ENCODE data around the gene LIPC. TPM values are rescaled to one million over a fixed set of nuclear protein-coding genes. Genes with fewer than 3 reads are reported as not detected.

Gene LIPC
- total and polyA plus RNA-seq, 2 experiments from 2014 or later = 0.43 to 0.63 TPM

GRCh38 chr15:58409861-58410260 is 21.9 kb upstream of the LIPC start:
- H3K4me1 ChIP-seq (ENCODE audit: insufficient read depth) = peaks cover 13% of the 10 kb centered on the region; the same call in 1 of the 2 replicates
- H3K9ac ChIP-seq = peak overlapping the region; percentile 78
- H3K4me2 ChIP-seq (ENCODE audit: unreplicated experiment) = peak overlapping the region; percentile 100
- in situ Hi-C loops (cut with MboI) = no loop called here
- H4K20me1 ChIP-seq (ENCODE audit: insufficient read depth) = no peaks in the 10 kb centered on the region
- H3K27ac ChIP-seq = peak overlapping the region; percentile 44
- H3K9me2 ChIP-seq (ENCODE audit: insufficient read depth) = no peaks in the 10 kb centered on the region
- H3K9me3 ChIP-seq (ENCODE audit: low read depth) = no peaks in the 10 kb centered on the region
- peak overlapping the region; percentile 96 for H2AFZ ChIP-seq
- H3K4me3 ChIP-seq = peak overlapping the region; percentile 74
- no peak for DNase-seq
- TF ChIP-seq EZH2phosphoT487 (IDR thresholded peaks at IDR 0.05; ENCODE audit: insufficient read depth, low read depth) (no peak), EZH2 (IDR thresholded peaks at IDR 0.05; ENCODE audit: insufficient read depth, poor library complexity, severe bottlenecking) (no peak)
- no peaks in the 10 kb centered on the region for H3K27me3 ChIP-seq (replicated peaks; ENCODE audit: insufficient read depth)
- no peaks in the 10 kb centered on the region for H3K79me2 ChIP-seq (ENCODE audit: insufficient read depth)
- 0 out of 2 replicates have a peak, but pooled peaks cover 5% of the 10 kb centered on the region for H3F3A ChIP-seq (ENCODE audit: insufficient read depth)
- H3K36me3 ChIP-seq (ENCODE audit: low read depth) = no peaks in the 10 kb centered on the region

GRCh38 chr15:58410353-58410752 is 21.4 kb upstream of the LIPC start:
- Histone ChIP-seq H3K9ac (peak overlapping the region; percentile 78), H3K79me2 (ENCODE audit: insufficient read depth) (no peaks in the 10 kb centered on the region), H2AFZ (peak overlapping the region; percentile 96), H3K36me3 (ENCODE audit: low read depth) (no peaks in the 10 kb centered on the region), H3F3A (ENCODE audit: insufficient read depth) (0 out of 2 replicates have a peak, but pooled peaks cover 5% of the 10 kb centered on the region), H3K27ac (peak overlapping the region; percentile 44), H3K4me1 (ENCODE audit: insufficient read depth) (peaks cover 13% of the 10 kb centered on the region; the same call in 1 of the 2 replicates), H4K20me1 (ENCODE audit: insufficient read depth) (no peaks in the 10 kb centered on the region), H3K4me2 (ENCODE audit: unreplicated experiment) (peak overlapping the region; percentile 100), H3K4me3 (peak overlapping the region; percentile 74), H3K9me3 (ENCODE audit: low read depth) (no peaks in the 10 kb centered on the region), H3K27me3 (replicated peaks; ENCODE audit: insufficient read depth) (no peaks in the 10 kb centered on the region), H3K9me2 (ENCODE audit: insufficient read depth) (no peaks in the 10 kb centered on the region)
- TF ChIP-seq EZH2 (IDR thresholded peaks at IDR 0.05; ENCODE audit: insufficient read depth, poor library complexity, severe bottlenecking) (no peak), EZH2phosphoT487 (IDR thresholded peaks at IDR 0.05; ENCODE audit: insufficient read depth, low read depth) (no peak)
- 1 to 2% methylated on average over 4 of the region's 4 CpGs for WGBS, 2 experiments (ENCODE audit: low coverage in 1 of 2, low lambda C conversion rate in 2 of 2, missing lambda C conversion rate in 2 of 2)
- DNase-seq = peak; percentile 69
- in situ Hi-C loops (cut with MboI) = no loop called here

GRCh38 chr15:58413253-58413652 is 18.5 kb upstream of the LIPC start:
- WGBS, 2 experiments (ENCODE audit: low coverage in 1 of 2, low lambda C conversion rate in 2 of 2, missing lambda C conversion rate in 2 of 2) = 100% methylated on average over 3 of the region's 3 CpGs

GRCh38 chr15:58415636-58416035 is 16.2 kb upstream of the LIPC start:
- Histone ChIP-seq H3K79me2 (ENCODE audit: insufficient read depth) (no peaks in the 10 kb centered on the region), H2AFZ (peak overlapping the region; percentile 0; the same call in 1 of the 2 replicates), H3F3A (ENCODE audit: insufficient read depth) (no peaks in the 10 kb centered on the region), H4K20me1 (ENCODE audit: insufficient read depth) (no peaks in the 10 kb centered on the region), H3K9ac (no peak overlapping the region), H3K27me3 (replicated peaks; ENCODE audit: insufficient read depth) (no peaks in the 10 kb centered on the region), H3K36me3 (ENCODE audit: low read depth) (no peaks in the 10 kb centered on the region), H3K27ac (no peak overlapping the region), H3K4me2 (ENCODE audit: unreplicated experiment) (no peak overlapping the region), H3K9me2 (ENCODE audit: insufficient read depth) (no peaks in the 10 kb centered on the region), H3K9me3 (ENCODE audit: low read depth) (no peaks in the 10 kb centered on the region), H3K4me1 (ENCODE audit: insufficient read depth) (0 out of 2 replicates have a peak, but pooled peaks cover 4% of the 10 kb centered on the region), H3K4me3 (no peak overlapping the region)
- peak; percentile 27 for DNase-seq
- no peak for TF ChIP-seq EZH2 (IDR thresholded peaks at IDR 0.05; ENCODE audit: insufficient read depth, poor library complexity, severe bottlenecking)
- no peak for TF ChIP-seq EZH2phosphoT487 (IDR thresholded peaks at IDR 0.05; ENCODE audit: insufficient read depth, low read depth)
- WGBS, 2 experiments (ENCODE audit: low coverage in 1 of 2, low lambda C conversion rate in 2 of 2, missing lambda C conversion rate in 2 of 2) = 91 to 97% methylated on average over 3 of the region's 3 CpGs
- in situ Hi-C loops (cut with MboI) = no loop called here

More at GRCh38 chr15:58413253-58413652, 18.5 kb upstream of the LIPC start:
- H3K4me2 ChIP-seq (ENCODE audit: unreplicated experiment) = no peak overlapping the region
- H3K79me2 ChIP-seq (ENCODE audit: insufficient read depth) = no peaks in the 10 kb centered on the region
- no peak for DNase-seq
- peaks cover 13% of the 10 kb centered on the region; the same call in 1 of the 2 replicates for H3K4me1 ChIP-seq (ENCODE audit: insufficient read depth)
- H3K36me3 ChIP-seq (ENCODE audit: low read depth) = no peaks in the 10 kb centered on the region
- no peaks in the 10 kb centered on the region for H3K9me2 ChIP-seq (ENCODE audit: insufficient read depth)
- no peaks in the 10 kb centered on the region for H3K9me3 ChIP-seq (ENCODE audit: low read depth)
- H3K4me3 ChIP-seq = no peak overlapping the region
- 0 out of 2 replicates have a peak, but pooled peaks cover 5% of the 10 kb centered on the region for H3F3A ChIP-seq (ENCODE audit: insufficient read depth)
- TF ChIP-seq EZH2phosphoT487 (IDR thresholded peaks at IDR 0.05; ENCODE audit: insufficient read depth, low read depth) (no peak), EZH2 (IDR thresholded peaks at IDR 0.05; ENCODE audit: insufficient read depth, poor library complexity, severe bottlenecking) (no peak)
- no peaks in the 10 kb centered on the region for H3K27me3 ChIP-seq (replicated peaks; ENCODE audit: insufficient read depth)
- no peaks in the 10 kb centered on the region for H4K20me1 ChIP-seq (ENCODE audit: insufficient read depth)
- in situ Hi-C loops (cut with MboI) = no loop called here
- no peak overlapping the region for H3K9ac ChIP-seq
- H2AFZ ChIP-seq = no peak overlapping the region
- H3K27ac ChIP-seq = no peak overlapping the region

GRCh38 chr15:58416963-58417362 is 14.8 kb upstream of the LIPC start:
- H3K79me2 ChIP-seq (ENCODE audit: insufficient read depth) = no peaks in the 10 kb centered on the region
- no peak for TF ChIP-seq EZH2 (IDR thresholded peaks at IDR 0.05; ENCODE audit: insufficient read depth, poor library complexity, severe bottlenecking)
- no peak for TF ChIP-seq EZH2phosphoT487 (IDR thresholded peaks at IDR 0.05; ENCODE audit: insufficient read depth, low read depth)
- WGBS, 2 experiments (ENCODE audit: low coverage in 1 of 2, low lambda C conversion rate in 2 of 2, missing lambda C conversion rate in 2 of 2) = 82 to 85% methylated on average over 5 of the region's 5 CpGs

More at GRCh38 chr15:58416963-58417362, 14.8 kb upstream of the LIPC start:
- no peaks in the 10 kb centered on the region for H3K9me2 ChIP-seq (ENCODE audit: insufficient read depth)
- H3K27ac ChIP-seq = no peak overlapping the region
- H3F3A ChIP-seq (ENCODE audit: insufficient read depth) = no peaks in the 10 kb centered on the region
- H3K27me3 ChIP-seq (replicated peaks; ENCODE audit: insufficient read depth) = no peaks in the 10 kb centered on the region
- no peak overlapping the region for H3K4me2 ChIP-seq (ENCODE audit: unreplicated experiment)
- no peak overlapping the region for H3K9ac ChIP-seq
- no peaks in the 10 kb centered on the region for H4K20me1 ChIP-seq (ENCODE audit: insufficient read depth)
- no peak overlapping the region for H2AFZ ChIP-seq
- H3K36me3 ChIP-seq (ENCODE audit: low read depth) = no peaks in the 10 kb centered on the region
- H3K4me1 ChIP-seq (ENCODE audit: insufficient read depth) = no peaks in the 10 kb centered on the region
- in situ Hi-C loops (cut with MboI) = no loop called here
- no peak overlapping the region for H3K4me3 ChIP-seq
- no peak for DNase-seq
- no peaks in the 10 kb centered on the region for H3K9me3 ChIP-seq (ENCODE audit: low read depth)

Data from GM23248 (cell line).